HL-60 (cell line): ENCODE measurements around the gene RBM33.

Experiments
- CTCF ChIP-seq: IDR thresholded peaks from one replicate; pipeline ENCODE4 v1.5.1; 2011; ENCODE audit warnings: low read length, control low read depth, inconsistent platforms; ENCODE audit not compliant: insufficient read depth
- GABPA ChIP-seq: IDR thresholded peaks from 2 replicates; pipeline ENCODE4 v1.6.1; 2012; ENCODE audit warnings: low read depth
- POLR2AphosphoS5 ChIP-seq: IDR thresholded peaks from 2 replicates; pipeline ENCODE4 v1.6.1; 2012; ENCODE audit warnings: low read depth
- REST ChIP-seq: IDR thresholded peaks from 2 replicates; pipeline ENCODE4 v1.6.1; 2012; ENCODE audit warnings: low read depth; ENCODE audit not compliant: insufficient replicate concordance
- SPI1 ChIP-seq: IDR thresholded peaks from 2 replicates; pipeline ENCODE4 v1.6.1; 2012; ENCODE audit warnings: low read depth, mild to moderate bottlenecking, borderline replicate concordance

GRCh38 chr7:155820246-155820645 lies 175.8 kb downstream of the RBM33 start:
- TF ChIP-seq CTCF (no peak), REST (no peak), POLR2AphosphoS5 (no peak), GABPA (no peak), SPI1 (no peak)
